ENCODE measurements around the gene LRRC72. TPM values are rescaled to one million over a fixed set of nuclear protein-coding genes. Genes with fewer than 3 reads are reported as not detected.

LRRC72 gene
- total and polyA plus RNA-seq, 9 of the 15 experiments (the other 6 are each of a cell fraction or from before 2014, with no cell fraction given): 0.10 TPM; not detected in 8

GRCh38 chr7:16590424-16590823, 63.8 kb downstream of the LRRC72 start:
- ChIA-PET CTCF (ENCODE audit: low intra/inter-chr PET ratio) (no interaction called here), POLR2A (no interaction called here)
- Histone ChIP-seq H3K27me3 (ENCODE audit: control insufficient read depth in 2 of 2, insufficient read depth in 2 of 2, low read length in 2 of 2) (no peaks in the 10 kb centered on the region), H3K79me2 (ENCODE audit: control insufficient read depth, insufficient read depth, low read length) (no peaks in the 10 kb centered on the region), H3K9me1 (ENCODE audit: control insufficient read depth, insufficient read depth, low read length) (no peaks in the 10 kb centered on the region), H3K4me2 (ENCODE audit: insufficient read depth, low read length) (no peak overlapping the region), H3K4me3 (no peak overlapping the region), H2AFZ (ENCODE audit: low read depth, low read length) (no peak overlapping the region), H3K9me3 (replicated peaks; ENCODE audit: control insufficient read depth, insufficient read depth, low read depth, low read length) (no peaks in the 10 kb centered on the region), H3K27ac (ENCODE audit: extremely low read depth, low read depth, low read length) (no peak overlapping the region), H3K4me1 (replicated peaks in 1 of 2; ENCODE audit: control insufficient read depth in 2 of 2, insufficient read depth in 2 of 2, low read length in 2 of 2) (peaks cover 3 to 6% of the 10 kb centered on the region in 2 experiments; a peak in 2 of 5 replicates), H3K36me3 (ENCODE audit: control insufficient read depth, insufficient read depth, low read length) (no peaks in the 10 kb centered on the region), H3K9ac (ENCODE audit: insufficient read depth in 1 of 2, low read depth in 2 of 2, low read length in 2 of 2) (no peak overlapping the region), H4K20me1 (replicated peaks; ENCODE audit: control insufficient read depth, insufficient read depth, low read length) (no peaks in the 10 kb centered on the region)
- WGBS (ENCODE audit: insufficient coverage, low coverage, missing lambda C conversion rate): 0% methylated on average over 1 of the region's 1 CpG
- intact Hi-C loops (cut with micrococcal nuclease) (no loop called here), in situ Hi-C loops (cut with MboI) (no loop called here)
- BruUV-seq (replicated peaks): no TSS peak
- FAIRE-seq (no peak), DNase-seq (ENCODE audit: extremely low read depth in 1 of 4, low spot score in 3 of 4) (no peak), ATAC-seq (no peak)
- no peak for TF ChIP-seq MYNN (IDR thresholded peaks at IDR 0.05)
- no peak for TF ChIP-seq MYNN (CRISPR knock-in tag; IDR thresholded peaks at IDR 0.05)
- peak; percentile 72 to 75 for TF ChIP-seq KDM1A (IDR thresholded peaks at IDR 0.05)
- TF ChIP-seq NR2C1 (IDR thresholded peaks at IDR 0.05): no peak
- TF ChIP-seq NR2C1 (tag; IDR thresholded peaks at IDR 0.05): no peak
- TF ChIP-seq KDM2B (CRISPR knock-in tag; IDR thresholded peaks at IDR 0.05): no peak
- no peak for TF ChIP-seq PCBP1 (IDR thresholded peaks at IDR 0.05; ENCODE audit: low read depth, low read length, poor library complexity, severe bottlenecking)
- TF ChIP-seq TEAD4 (IDR thresholded peaks at IDR 0.05; ENCODE audit: low read length): no peak
- no peak for TF ChIP-seq TEAD4 (CRISPR knock-in tag; IDR thresholded peaks at IDR 0.05; ENCODE audit: borderline replicate concordance)
- TF ChIP-seq ZNF699 (CRISPR knock-in tag; IDR thresholded peaks at IDR 0.05; ENCODE audit: insufficient replicate concordance): no peak
- TF ChIP-seq ARHGAP35 (IDR thresholded peaks at IDR 0.05; ENCODE audit: partially characterized antibody): no peak
- TF ChIP-seq MIER1 (IDR thresholded peaks at IDR 0.05; ENCODE audit: low read depth): no peak
- TF ChIP-seq BHLHE40 (IDR thresholded peaks at IDR 0.05; ENCODE audit: low read length): peak; percentile 74
- TF ChIP-seq, protein P1, sequence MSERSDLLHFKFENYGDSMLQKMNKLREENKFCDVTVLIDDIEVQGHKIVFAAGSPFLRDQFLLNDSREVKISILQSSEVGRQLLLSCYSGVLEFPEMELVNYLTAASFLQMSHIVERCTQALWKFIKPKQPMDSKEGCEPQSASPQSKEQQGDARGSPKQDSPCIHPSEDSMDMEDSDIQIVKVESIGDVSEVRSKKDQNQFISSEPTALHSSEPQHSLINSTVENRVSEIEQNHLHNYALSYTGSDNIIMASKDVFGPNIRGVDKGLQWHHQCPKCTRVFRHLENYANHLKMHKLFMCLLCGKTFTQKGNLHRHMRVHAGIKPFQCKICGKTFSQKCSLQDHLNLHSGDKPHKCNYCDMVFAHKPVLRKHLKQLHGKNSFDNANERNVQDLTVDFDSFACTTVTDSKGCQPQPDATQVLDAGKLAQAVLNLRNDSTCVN (CRISPR knock-in tag; IDR thresholded peaks at IDR 0.05): no peak
- peak; percentile 57; the same call in 1 of the 2 replicates for TF ChIP-seq NFIX (CRISPR knock-in tag; IDR thresholded peaks at IDR 0.05; ENCODE audit: low read depth)
- TF ChIP-seq RERE (CRISPR knock-in tag; IDR thresholded peaks at IDR 0.05; ENCODE audit: borderline replicate concordance): no peak
- no peak for TF ChIP-seq TCF3 (CRISPR knock-in tag; IDR thresholded peaks at IDR 0.05)
- TF ChIP-seq NFIC (IDR thresholded peaks at IDR 0.05): peak; percentile 81
